ENCODE data around the gene RNPEPL1.

Gene RNPEPL1

GRCh38 chr2:240628507-240628807, 60.2 kb downstream of the RNPEPL1 start:
- no peak for DNase-seq

- DNase-seq = no peak
Measured at GRCh38 chr2:240628808-240629618, 60.7 kb downstream of the RNPEPL1 start.

GRCh38 chr2:240629619-240629967, 61.3 kb downstream of the RNPEPL1 start:
- no peak for DNase-seq

GRCh38 chr2:240629968-240630770, 61.9 kb downstream of the RNPEPL1 start:
- no peak for DNase-seq

Measured in CD4-positive, alpha-beta T cell treated with Interleukin-1 beta for 1 hour (primary cell).